ENCODE data around the gene RBMS1. TPM values are rescaled to one million over a fixed set of nuclear protein-coding genes. Genes with fewer than 3 reads are reported as not detected.

The RBMS1 gene
- total and polyA plus RNA-seq, 4 donors, result 49.5 to 215 (median 76.3) TPM

GRCh38 chr2:160482673-160483072 is 10.9 kb downstream of the RBMS1 start:
- Histone ChIP-seq H3K4me1 (ENCODE audit: control insufficient read depth in 5 of 5, insufficient read depth in 5 of 5, low read length in 5 of 5) (peaks cover 0 to 40% (median 15%) of the 10 kb centered on the region in 5 donors), H3K36me3 (ENCODE audit: control insufficient read depth in 4 of 4, insufficient read depth in 4 of 4, low read length in 4 of 4) (peaks cover 0 to 3% (median 0%) of the 10 kb centered on the region in 4 donors), H3K27me3 (ENCODE audit: control insufficient read depth in 3 of 3, insufficient read depth in 3 of 3, low read length in 2 of 3) (no peaks in the 10 kb centered on the region), H3K9me3 (ENCODE audit: control insufficient read depth in 4 of 4, insufficient read depth in 3 of 4, low read length in 3 of 4) (peaks cover 0 to 2% (median 0%) of the 10 kb centered on the region in 4 donors), H3K9ac (ENCODE audit: insufficient read depth in 1 of 2, low read length in 2 of 2) (no peak overlapping the region), H3K4me3 (no peak overlapping the region), H3K27ac (ENCODE audit: low read depth in 1 of 2, low read length in 1 of 2) (no peak overlapping the region)
- ATAC-seq (ENCODE audit: insufficient read depth, low FRiP score) (no peak), DNase-seq (no peak)
- WGBS, 2 donors, result 50 to 53% methylated on average over 2 of the region's 2 CpGs
- no peak for TF ChIP-seq CTCF (IDR thresholded peaks at IDR 0.05; ENCODE audit: control extremely low read depth, extremely low read depth)

GRCh38 chr2:160479269-160479668 is 14.3 kb downstream of the RBMS1 start:
- H3K27ac ChIP-seq (ENCODE audit: low read depth in 1 of 2, low read length in 1 of 2), result no peak overlapping the region
- 96 to 98% methylated on average over 3 of the region's 3 CpGs for WGBS, 2 donors
- H3K4me1 ChIP-seq (ENCODE audit: control insufficient read depth in 5 of 5, insufficient read depth in 5 of 5, low read length in 5 of 5), result peaks cover 4 to 49% (median 15%) of the 10 kb centered on the region in 5 donors
- H3K36me3 ChIP-seq (ENCODE audit: control insufficient read depth in 4 of 4, insufficient read depth in 4 of 4, low read length in 4 of 4), result peaks cover 0 to 3% (median 0%) of the 10 kb centered on the region in 4 donors
- no peak overlapping the region for H3K4me3 ChIP-seq
- peaks cover 0 to 2% (median 0%) of the 10 kb centered on the region in 4 donors for H3K9me3 ChIP-seq (ENCODE audit: control insufficient read depth in 4 of 4, insufficient read depth in 3 of 4, low read length in 3 of 4)
- H3K27me3 ChIP-seq (ENCODE audit: control insufficient read depth in 3 of 3, insufficient read depth in 3 of 3, low read length in 2 of 3), result no peaks in the 10 kb centered on the region
- no peak overlapping the region for H3K9ac ChIP-seq (ENCODE audit: insufficient read depth in 1 of 2, low read length in 2 of 2)
- no peak for DNase-seq
- ATAC-seq (ENCODE audit: insufficient read depth, low FRiP score), result no peak
- TF ChIP-seq CTCF (IDR thresholded peaks at IDR 0.05; ENCODE audit: control extremely low read depth, extremely low read depth), result no peak

- H3K9ac ChIP-seq (ENCODE audit: insufficient read depth in 1 of 2, low read length in 2 of 2), result no peak overlapping the region
- WGBS, 2 donors, result 84 to 85% methylated on average over 6 of the region's 6 CpGs
- TF ChIP-seq CTCF (IDR thresholded peaks at IDR 0.05; ENCODE audit: control extremely low read depth, extremely low read depth), result no peak
Observed at GRCh38 chr2:160478660-160479059, 14.9 kb downstream of the RBMS1 start.

GRCh38 chr2:160477032-160477431 is 16.6 kb downstream of the RBMS1 start:
- no peak for TF ChIP-seq CTCF (IDR thresholded peaks at IDR 0.05; ENCODE audit: control extremely low read depth, extremely low read depth)
- H3K4me3 ChIP-seq, result no peak overlapping the region
- H3K9me3 ChIP-seq (ENCODE audit: control insufficient read depth in 4 of 4, insufficient read depth in 3 of 4, low read length in 3 of 4), result no peaks in the 10 kb centered on the region
- WGBS, 2 donors, result 88 to 91% methylated on average over 7 of the region's 7 CpGs
- H3K4me1 ChIP-seq (ENCODE audit: control insufficient read depth in 5 of 5, insufficient read depth in 5 of 5, low read length in 5 of 5), result peaks cover 4 to 63% (median 14%) of the 10 kb centered on the region in 5 donors
- H3K27ac ChIP-seq (ENCODE audit: low read depth in 1 of 2, low read length in 1 of 2), result no peak overlapping the region
- no peaks in the 10 kb centered on the region for H3K27me3 ChIP-seq (ENCODE audit: control insufficient read depth in 3 of 3, insufficient read depth in 3 of 3, low read length in 2 of 3)
- ATAC-seq (ENCODE audit: insufficient read depth, low FRiP score) (no peak), DNase-seq (no peak)
- H3K36me3 ChIP-seq (ENCODE audit: control insufficient read depth in 4 of 4, insufficient read depth in 4 of 4, low read length in 4 of 4), result peaks cover 0 to 3% (median 0%) of the 10 kb centered on the region in 4 donors
- no peak overlapping the region for H3K9ac ChIP-seq (ENCODE audit: insufficient read depth in 1 of 2, low read length in 2 of 2)

More at GRCh38 chr2:160478660-160479059, 14.9 kb downstream of the RBMS1 start:
- Histone ChIP-seq H3K9me3 (ENCODE audit: control insufficient read depth in 4 of 4, insufficient read depth in 3 of 4, low read length in 3 of 4) (no peaks in the 10 kb centered on the region), H3K27ac (ENCODE audit: low read depth in 1 of 2, low read length in 1 of 2) (no peak overlapping the region), H3K4me1 (ENCODE audit: control insufficient read depth in 5 of 5, insufficient read depth in 5 of 5, low read length in 5 of 5) (peaks cover 4 to 55% (median 14%) of the 10 kb centered on the region in 5 donors), H3K4me3 (no peak overlapping the region), H3K27me3 (ENCODE audit: control insufficient read depth in 3 of 3, insufficient read depth in 3 of 3, low read length in 2 of 3) (no peaks in the 10 kb centered on the region), H3K36me3 (ENCODE audit: control insufficient read depth in 4 of 4, insufficient read depth in 4 of 4, low read length in 4 of 4) (peaks cover 0 to 3% (median 0%) of the 10 kb centered on the region in 4 donors)
- ATAC-seq (ENCODE audit: insufficient read depth, low FRiP score) (no peak), DNase-seq (no peak)

All from lung (tissue), 12 donors.